ENCODE measurements around the gene FA2H.

DNA sequence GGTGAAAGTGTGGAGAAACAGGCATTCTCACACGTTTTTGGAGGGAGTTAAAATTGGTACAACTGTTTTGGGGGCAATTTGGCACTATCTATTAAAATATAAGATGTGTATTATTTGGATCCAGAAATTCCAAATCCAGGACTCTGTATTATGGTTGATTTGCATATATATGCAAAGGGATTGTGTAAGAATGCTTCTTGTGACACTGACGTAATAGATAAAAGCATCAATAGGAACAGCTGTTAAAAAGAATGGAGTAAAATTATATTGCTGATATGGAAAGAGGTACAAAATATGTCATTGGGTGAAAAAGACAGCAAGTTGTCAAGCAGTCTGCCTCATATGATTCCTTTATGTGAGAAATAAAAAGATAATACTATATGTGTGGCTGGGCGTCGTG is 17.3 kb downstream of the FA2H start:
- TF ChIP-seq, protein P1, sequence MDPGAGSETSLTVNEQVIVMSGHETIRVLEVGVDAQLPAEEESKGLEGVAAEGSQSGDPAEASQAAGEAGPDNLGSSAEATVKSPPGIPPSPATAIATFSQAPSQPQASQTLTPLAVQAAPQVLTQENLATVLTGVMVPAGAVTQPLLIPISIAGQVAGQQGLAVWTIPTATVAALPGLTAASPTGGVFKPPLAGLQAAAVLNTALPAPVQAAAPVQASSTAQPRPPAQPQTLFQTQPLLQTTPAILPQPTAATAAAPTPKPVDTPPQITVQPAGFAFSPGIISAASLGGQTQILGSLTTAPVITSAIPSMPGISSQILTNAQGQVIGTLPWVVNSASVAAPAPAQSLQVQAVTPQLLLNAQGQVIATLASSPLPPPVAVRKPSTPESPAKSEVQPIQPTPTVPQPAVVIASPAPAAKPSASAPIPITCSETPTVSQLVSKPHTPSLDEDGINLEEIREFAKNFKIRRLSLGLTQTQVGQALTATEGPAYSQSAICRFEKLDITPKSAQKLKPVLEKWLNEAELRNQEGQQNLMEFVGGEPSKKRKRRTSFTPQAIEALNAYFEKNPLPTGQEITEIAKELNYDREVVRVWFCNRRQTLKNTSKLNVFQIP (CRISPR knock-in tag; IDR thresholded peaks at IDR 0.05; ENCODE audit: borderline replicate concordance, low read depth): no peak
- TF ChIP-seq TOX (CRISPR knock-in tag; IDR thresholded peaks at IDR 0.05; ENCODE audit: borderline replicate concordance) (no peak), ZNF8 (CRISPR knock-in tag; IDR thresholded peaks at IDR 0.05) (no peak), CSDC2 (CRISPR knock-in tag; IDR thresholded peaks at IDR 0.05) (no peak), OSR1 (CRISPR knock-in tag; IDR thresholded peaks at IDR 0.05) (no peak), ZFP3 (CRISPR knock-in tag; IDR thresholded peaks at IDR 0.05) (no peak)
- TF ChIP-seq, protein P2, sequence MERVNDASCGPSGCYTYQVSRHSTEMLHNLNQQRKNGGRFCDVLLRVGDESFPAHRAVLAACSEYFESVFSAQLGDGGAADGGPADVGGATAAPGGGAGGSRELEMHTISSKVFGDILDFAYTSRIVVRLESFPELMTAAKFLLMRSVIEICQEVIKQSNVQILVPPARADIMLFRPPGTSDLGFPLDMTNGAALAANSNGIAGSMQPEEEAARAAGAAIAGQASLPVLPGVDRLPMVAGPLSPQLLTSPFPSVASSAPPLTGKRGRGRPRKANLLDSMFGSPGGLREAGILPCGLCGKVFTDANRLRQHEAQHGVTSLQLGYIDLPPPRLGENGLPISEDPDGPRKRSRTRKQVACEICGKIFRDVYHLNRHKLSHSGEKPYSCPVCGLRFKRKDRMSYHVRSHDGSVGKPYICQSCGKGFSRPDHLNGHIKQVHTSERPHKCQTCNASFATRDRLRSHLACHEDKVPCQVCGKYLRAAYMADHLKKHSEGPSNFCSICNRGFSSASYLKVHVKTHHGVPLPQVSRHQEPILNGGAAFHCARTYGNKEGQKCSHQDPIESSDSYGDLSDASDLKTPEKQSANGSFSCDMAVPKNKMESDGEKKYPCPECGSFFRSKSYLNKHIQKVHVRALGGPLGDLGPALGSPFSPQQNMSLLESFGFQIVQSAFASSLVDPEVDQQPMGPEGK (CRISPR knock-in tag; IDR thresholded peaks at IDR 0.05; ENCODE audit: borderline replicate concordance): no peak

Data from SK-N-SH treated with all-trans-retinoic acid at 6 μM for 48 hours (cell line).